Nucleus accumbens (tissue), 56 donors: Measurements from ENCODE around the gene MYH10.
A peak's percentile ranks its signal among the peaks of the same experiment; 100 is the strongest.

ENCODE experiments used
- DNase-seq, 56 donors: peaks; one replicate each; lab custom pipeline; 2025; lab: John Stamatoyannopoulos, UW

The MYH10 gene

GRCh38 chr17:8500609-8501008 lies 129.9 kb downstream of the MYH10 start:
- DNase-seq, result no peak

GRCh38 chr17:8499614-8500013 lies 130.9 kb downstream of the MYH10 start:
- no peak for DNase-seq

GRCh38 chr17:8499171-8499570 lies 131.4 kb downstream of the MYH10 start:
- DNase-seq, result no peak

GRCh38 chr17:8496081-8496480 lies 134.4 kb downstream of the MYH10 start:
- DNase-seq, result no peak

GRCh38 chr17:8494506-8495111 lies 135.9 kb downstream of the MYH10 start:
- DNase-seq, result no peak

GRCh38 chr17:8494021-8494420 lies 136.5 kb downstream of the MYH10 start:
- no peak for DNase-seq

- no peak for DNase-seq
These were observed 138.4 kb downstream of the MYH10 start for GRCh38 chr17:8492121-8492520.

GRCh38 chr17:8490256-8491023 lies 140.1 kb downstream of the MYH10 start:
- no peak for DNase-seq

GRCh38 chr17:8489841-8490240 lies 140.7 kb downstream of the MYH10 start:
- DNase-seq, result no peak

GRCh38 chr17:8488901-8489300 lies 141.6 kb downstream of the MYH10 start:
- peak in 1 of 56 donors; percentile 35 for DNase-seq

GRCh38 chr17:8488491-8488890 lies 142.0 kb downstream of the MYH10 start:
- DNase-seq, result no peak

GRCh38 chr17:8487743-8488142 lies 142.8 kb downstream of the MYH10 start:
- no peak for DNase-seq

GRCh38 chr17:8487130-8487645 lies 143.3 kb downstream of the MYH10 start:
- no peak for DNase-seq

- DNase-seq, result no peak
These were observed 145.0 kb downstream of the MYH10 start for GRCh38 chr17:8485491-8485890.

- DNase-seq, result no peak
These were observed 146.1 kb downstream of the MYH10 start for GRCh38 chr17:8484465-8484864.

- DNase-seq, result peak in 5 of 56 donors; percentile 9 to 34 (median 16)
These were observed 148.0 kb downstream of the MYH10 start for GRCh38 chr17:8482546-8482945.

- no peak for DNase-seq
These were observed 148.8 kb downstream of the MYH10 start for GRCh38 chr17:8481703-8482102.

GRCh38 chr17:8481089-8481488 lies 149.4 kb downstream of the MYH10 start:
- DNase-seq, result peak in 3 of 56 donors; percentile 18 to 29 (median 21)

- DNase-seq, result no peak
These were observed 150.2 kb downstream of the MYH10 start for GRCh38 chr17:8480011-8480976.

- DNase-seq, result peak in 51 of 56 donors; percentile 13 to 88 (median 71)
These were observed 151.0 kb downstream of the MYH10 start for GRCh38 chr17:8479431-8479947.
